ENCODE data around the gene ZNF780B. TPM values are rescaled to one million over a fixed set of nuclear protein-coding genes. Genes with fewer than 3 reads are reported as not detected.

The ZNF780B gene
- total RNA-seq, 4 donors from 2014 or later: 4.5 to 87.8 (median 25.5) TPM

DNA sequence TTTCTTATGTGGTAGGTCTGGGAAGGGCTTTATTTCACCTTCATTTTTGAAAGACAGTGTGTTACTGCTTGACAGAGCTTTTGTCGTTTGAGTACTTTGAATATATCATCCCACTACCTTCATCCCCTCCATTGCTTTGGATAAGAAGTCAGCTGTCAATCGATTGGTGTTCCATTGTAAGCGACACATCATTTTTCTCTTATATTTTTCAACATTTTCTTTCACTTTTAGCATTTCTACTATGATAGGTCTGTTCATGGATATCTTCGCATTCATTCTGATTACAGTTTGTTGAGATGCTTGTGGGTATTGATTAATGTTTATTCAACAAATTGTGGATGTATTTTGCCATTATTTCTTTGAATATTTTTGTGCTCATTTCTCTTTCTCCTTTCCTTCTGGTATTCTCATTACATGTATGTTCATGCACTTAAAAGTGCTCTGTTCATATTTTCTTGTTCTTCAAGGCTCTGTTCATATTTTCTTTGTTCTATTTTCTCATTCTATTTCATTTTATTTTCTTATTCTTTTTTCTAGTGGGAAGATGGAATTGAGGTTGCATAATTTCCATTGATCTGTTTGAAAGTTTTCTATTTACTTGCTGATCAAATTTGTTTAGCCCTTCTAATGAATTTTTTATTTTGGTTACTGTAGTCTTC lies 30.0 kb downstream of the ZNF780B start:
- in situ Hi-C loops (cut with MboI; ENCODE audit: low pct_ligation_motif_present in 1 of 4, low pct_unique_long_range_greater_than_20kb in 1 of 4, low sequenced_read_pairs in 3 of 4) (no loop called here), intact Hi-C loops (cut with DNase I; ENCODE audit: low total_unique reads) (no loop called here)
- Histone ChIP-seq H3K4me1 (no peaks in the 10 kb centered on the region), H3K36me3 (no peaks in the 10 kb centered on the region), H3K27me3 (no peaks in the 10 kb centered on the region), H3K4me3 (no peak overlapping the region), H3K27ac (no peak overlapping the region), H3K9me3 (peaks cover 90 to 95% of the 10 kb centered on the region in 2 donors)
- no peak for DNase-seq
- whole genome bisulfite sequencing, 2 donors (ENCODE audit: low coverage in 1 of 2): 97 to 98% methylated on average over 4 of the region's 4 CpGs
- no peak for TF ChIP-seq POLR2AphosphoS5 (IDR thresholded peaks at IDR 0.05)
- no peak for TF ChIP-seq EP300 (IDR thresholded peaks at IDR 0.05; ENCODE audit: low read depth)
- TF ChIP-seq, protein P1, sequence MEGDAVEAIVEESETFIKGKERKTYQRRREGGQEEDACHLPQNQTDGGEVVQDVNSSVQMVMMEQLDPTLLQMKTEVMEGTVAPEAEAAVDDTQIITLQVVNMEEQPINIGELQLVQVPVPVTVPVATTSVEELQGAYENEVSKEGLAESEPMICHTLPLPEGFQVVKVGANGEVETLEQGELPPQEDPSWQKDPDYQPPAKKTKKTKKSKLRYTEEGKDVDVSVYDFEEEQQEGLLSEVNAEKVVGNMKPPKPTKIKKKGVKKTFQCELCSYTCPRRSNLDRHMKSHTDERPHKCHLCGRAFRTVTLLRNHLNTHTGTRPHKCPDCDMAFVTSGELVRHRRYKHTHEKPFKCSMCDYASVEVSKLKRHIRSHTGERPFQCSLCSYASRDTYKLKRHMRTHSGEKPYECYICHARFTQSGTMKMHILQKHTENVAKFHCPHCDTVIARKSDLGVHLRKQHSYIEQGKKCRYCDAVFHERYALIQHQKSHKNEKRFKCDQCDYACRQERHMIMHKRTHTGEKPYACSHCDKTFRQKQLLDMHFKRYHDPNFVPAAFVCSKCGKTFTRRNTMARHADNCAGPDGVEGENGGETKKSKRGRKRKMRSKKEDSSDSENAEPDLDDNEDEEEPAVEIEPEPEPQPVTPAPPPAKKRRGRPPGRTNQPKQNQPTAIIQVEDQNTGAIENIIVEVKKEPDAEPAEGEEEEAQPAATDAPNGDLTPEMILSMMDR (IDR thresholded peaks at IDR 0.05): no peak
- TF ChIP-seq POLR2A (IDR thresholded peaks at IDR 0.05): no peak

GRCh38 chr19:40023969-40024368 lies 32.1 kb downstream of the ZNF780B start:
- no peak for DNase-seq
- no peak for TF ChIP-seq EP300 (IDR thresholded peaks at IDR 0.05; ENCODE audit: low read depth)
- no peak for TF ChIP-seq POLR2AphosphoS5 (IDR thresholded peaks at IDR 0.05)
- TF ChIP-seq, protein P1 (IDR thresholded peaks at IDR 0.05): no peak
- TF ChIP-seq POLR2A (IDR thresholded peaks at IDR 0.05): no peak
- 83 to 88% methylated on average over 1 to 3 of the region's 3 CpGs for WGBS, 2 donors (ENCODE audit: low coverage in 1 of 2)
- in situ Hi-C loops (cut with MboI; ENCODE audit: low pct_ligation_motif_present in 1 of 4, low pct_unique_long_range_greater_than_20kb in 1 of 4, low sequenced_read_pairs in 3 of 4): no loop called here
- H3K27me3 ChIP-seq: no peaks in the 10 kb centered on the region
- H3K27ac ChIP-seq: no peak overlapping the region
- H3K36me3 ChIP-seq: no peaks in the 10 kb centered on the region
- H3K4me1 ChIP-seq: no peaks in the 10 kb centered on the region
- no peak overlapping the region for H3K4me3 ChIP-seq
- intact Hi-C loops (cut with DNase I; ENCODE audit: low total_unique reads): no loop called here
- peaks cover 72 to 78% of the 10 kb centered on the region in 2 donors for H3K9me3 ChIP-seq

- Histone ChIP-seq H3K4me3 (no peak overlapping the region), H3K9me3 (peaks cover 46 to 61% of the 10 kb centered on the region in 2 donors), H3K36me3 (peaks cover 0 to 58% (median 14%) of the 10 kb centered on the region in 4 donors), H3K4me1 (no peaks in the 10 kb centered on the region), H3K27me3 (no peaks in the 10 kb centered on the region), H3K27ac (no peak overlapping the region)
- no peak for DNase-seq
- 84 to 93% methylated on average over 3 to 4 of the region's 4 CpGs for WGBS, 2 donors (ENCODE audit: low coverage in 1 of 2)
- intact Hi-C loops (cut with DNase I; ENCODE audit: low total_unique reads): no loop called here
- no peak for TF ChIP-seq POLR2AphosphoS5 (IDR thresholded peaks at IDR 0.05)
- no peak for TF ChIP-seq POLR2A (IDR thresholded peaks at IDR 0.05)
- TF ChIP-seq EP300 (IDR thresholded peaks at IDR 0.05; ENCODE audit: low read depth): no peak
- TF ChIP-seq, protein P1 (IDR thresholded peaks at IDR 0.05): no peak
- in situ Hi-C loops (cut with MboI; ENCODE audit: low pct_ligation_motif_present in 1 of 4, low pct_unique_long_range_greater_than_20kb in 1 of 4, low sequenced_read_pairs in 3 of 4): no loop called here
Measured at GRCh38 chr19:40013991-40014390, 42.0 kb downstream of the ZNF780B start.

DNA sequence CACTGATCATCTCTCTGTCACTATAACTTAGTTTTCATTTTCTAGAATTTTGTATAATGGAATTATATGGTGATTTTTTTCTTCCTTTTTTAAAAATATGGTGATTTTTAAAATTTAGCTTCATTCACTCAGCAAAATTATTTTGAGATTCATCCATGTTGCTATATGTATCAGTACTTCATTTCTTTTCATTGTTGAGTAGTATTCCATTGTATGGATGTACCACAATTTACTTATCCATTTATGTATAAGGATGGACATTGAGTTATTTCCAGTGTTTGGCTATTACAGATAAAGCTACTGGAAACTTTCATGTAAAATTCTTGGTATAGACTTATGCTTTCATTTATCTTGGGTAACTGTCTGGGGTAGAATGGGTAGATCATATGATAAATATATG lies 46.4 kb downstream of the ZNF780B start:
- DNase-seq: no peak
- Histone ChIP-seq H3K4me3 (no peak overlapping the region), H3K27me3 (no peaks in the 10 kb centered on the region), H3K4me1 (no peaks in the 10 kb centered on the region), H3K27ac (no peak overlapping the region), H3K9me3 (peaks cover 21 to 24% of the 10 kb centered on the region in 2 donors), H3K36me3 (peaks cover 0 to 77% (median 17%) of the 10 kb centered on the region in 4 donors)
- intact Hi-C loops (cut with DNase I; ENCODE audit: low total_unique reads): no loop called here
- TF ChIP-seq EP300 (IDR thresholded peaks at IDR 0.05; ENCODE audit: low read depth): no peak
- TF ChIP-seq POLR2A (IDR thresholded peaks at IDR 0.05): no peak
- TF ChIP-seq, protein P1 (IDR thresholded peaks at IDR 0.05): no peak
- no peak for TF ChIP-seq POLR2AphosphoS5 (IDR thresholded peaks at IDR 0.05)
- in situ Hi-C loops (cut with MboI; ENCODE audit: low pct_ligation_motif_present in 1 of 4, low pct_unique_long_range_greater_than_20kb in 1 of 4, low sequenced_read_pairs in 3 of 4): no loop called here

All from transverse colon (tissue), 4 donors.